GM21786 (cell line): ENCODE data around the gene RPUSD1.
"Not testable (repeated sequence)": the region's sequence is repeated elsewhere in the genome, so short reads cannot be mapped to it uniquely, and the experiment has no call there.

ENCODE experiments used
- ATAC-seq: cut with Tn5 transposase; IDR thresholded peaks from one replicate; pipeline ENCODE4 v1.9.1; 2021; ENCODE audit not compliant: unreplicated experiment

Gene RPUSD1

GRCh38 chr16:751152-752006, 36.8 kb downstream of the RPUSD1 start:
- no peak for ATAC-seq

DNA sequence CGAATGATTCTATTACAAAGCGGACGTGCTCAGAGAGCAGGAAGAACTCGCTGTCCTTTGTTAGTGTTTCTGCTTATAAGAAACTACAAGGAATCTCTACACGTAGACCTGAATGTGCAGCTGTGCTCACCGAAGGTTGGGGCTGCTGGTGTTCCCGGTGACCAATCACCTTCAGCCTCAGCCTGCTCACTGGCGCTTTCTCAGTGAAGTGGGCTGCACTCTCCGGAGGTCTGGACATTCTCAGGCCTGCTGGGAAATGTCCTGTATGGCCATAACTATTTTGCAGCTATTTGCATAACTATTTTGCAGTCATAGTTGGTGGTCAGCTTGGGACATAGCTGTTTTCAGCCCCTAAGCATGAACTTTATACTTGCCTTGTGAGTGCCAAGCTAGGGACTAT, 37.7 kb downstream of the RPUSD1 start:
- ATAC-seq: no peak

DNA sequence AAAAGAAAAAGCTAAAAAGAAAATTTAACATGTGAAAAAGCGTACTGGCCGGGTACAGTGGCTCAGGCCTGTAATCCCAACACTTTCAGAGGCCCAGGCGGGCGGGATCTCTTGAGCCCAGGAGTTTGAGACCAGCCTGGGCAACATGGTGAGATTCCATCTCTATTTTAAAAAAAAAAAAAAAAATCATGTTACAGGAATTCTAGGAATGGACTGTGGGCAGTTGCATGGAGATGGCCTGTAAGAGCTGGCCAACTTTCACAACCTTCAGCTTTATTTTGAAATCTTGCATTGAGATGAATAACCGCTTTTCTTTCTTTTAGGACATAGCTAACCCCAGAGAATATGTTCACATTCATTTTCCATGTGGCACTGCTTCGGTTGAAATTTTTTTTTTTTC, 39.2 kb downstream of the RPUSD1 start:
- no peak for ATAC-seq

DNA sequence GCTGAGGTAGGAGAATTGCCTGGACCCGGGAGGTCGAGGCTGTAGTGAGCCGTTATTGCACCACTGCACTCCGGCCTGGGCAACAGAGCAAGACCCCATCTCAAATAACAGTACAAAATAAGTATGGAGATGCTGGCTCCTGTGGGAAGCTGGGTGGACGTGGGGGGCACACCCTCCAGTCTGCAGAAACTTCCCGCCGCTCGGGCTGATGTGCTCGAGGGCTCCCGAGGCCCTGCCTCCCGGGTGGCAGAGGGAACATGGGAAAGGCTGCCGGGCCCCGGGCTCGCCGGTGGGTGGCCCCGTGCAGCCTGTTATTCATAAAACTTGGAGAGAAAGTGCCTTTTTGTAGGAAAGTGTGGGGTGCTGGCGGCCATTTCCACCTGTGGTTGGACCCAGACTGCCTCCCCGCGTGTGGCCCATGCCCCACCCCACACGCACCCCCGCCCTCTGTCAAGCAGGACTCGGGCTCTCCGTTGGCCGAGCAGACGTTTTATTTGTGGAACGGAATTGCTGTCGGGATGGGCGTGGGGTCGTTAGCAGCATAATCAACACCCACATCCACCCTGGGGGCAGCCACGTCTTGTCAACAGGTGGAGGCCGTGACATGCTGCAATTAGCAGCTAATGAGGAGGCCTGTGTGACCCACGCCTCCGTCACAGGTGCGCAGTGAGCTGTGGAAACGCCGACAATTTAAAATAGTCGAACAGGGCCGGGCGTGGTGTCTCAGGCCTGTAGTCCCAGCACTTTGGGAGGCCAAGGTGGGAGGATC, 40.0 kb downstream of the RPUSD1 start:
- ATAC-seq: no peak

DNA sequence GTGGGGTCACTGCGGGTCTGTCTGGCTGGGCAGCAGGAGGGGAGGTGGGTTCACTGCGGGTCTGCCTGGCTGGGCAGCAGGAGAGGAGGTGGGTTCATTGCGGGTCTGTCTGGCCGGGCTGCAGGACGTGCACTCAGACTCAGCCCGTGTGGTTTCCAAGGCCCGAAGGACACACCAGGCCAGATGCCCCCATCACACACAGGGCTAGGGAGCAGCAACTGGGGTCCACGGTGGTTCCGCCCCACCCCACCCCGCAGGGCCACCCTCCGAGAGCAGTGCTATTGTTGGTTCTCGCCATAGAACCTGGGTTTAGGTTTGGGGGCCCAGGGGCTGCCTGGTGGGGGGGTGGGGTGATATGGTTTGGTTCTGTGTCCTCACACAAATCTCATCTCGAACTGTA, 41.5 kb downstream of the RPUSD1 start:
- ATAC-seq: no peak

DNA sequence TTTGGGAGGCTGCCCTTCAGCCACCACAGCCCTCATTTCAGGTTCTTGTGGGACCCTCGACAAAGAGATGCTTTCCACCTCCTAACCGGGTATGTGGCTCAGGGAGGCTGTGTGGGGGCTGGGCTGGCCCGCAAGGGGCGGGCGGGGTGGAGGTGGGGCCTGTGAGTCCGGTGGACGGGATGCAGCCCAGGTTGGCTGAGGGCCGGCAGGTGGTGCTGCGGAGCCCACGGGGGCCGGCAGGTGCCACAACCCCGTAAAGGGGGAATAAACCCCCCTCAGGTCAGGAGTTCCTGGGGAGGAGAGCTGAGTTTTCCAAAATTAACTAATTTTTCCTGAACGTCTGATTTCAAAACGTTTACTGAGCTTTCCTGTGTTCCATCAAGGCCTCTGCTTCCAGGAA, 42.4 kb downstream of the RPUSD1 start:
- ATAC-seq: no peak

DNA sequence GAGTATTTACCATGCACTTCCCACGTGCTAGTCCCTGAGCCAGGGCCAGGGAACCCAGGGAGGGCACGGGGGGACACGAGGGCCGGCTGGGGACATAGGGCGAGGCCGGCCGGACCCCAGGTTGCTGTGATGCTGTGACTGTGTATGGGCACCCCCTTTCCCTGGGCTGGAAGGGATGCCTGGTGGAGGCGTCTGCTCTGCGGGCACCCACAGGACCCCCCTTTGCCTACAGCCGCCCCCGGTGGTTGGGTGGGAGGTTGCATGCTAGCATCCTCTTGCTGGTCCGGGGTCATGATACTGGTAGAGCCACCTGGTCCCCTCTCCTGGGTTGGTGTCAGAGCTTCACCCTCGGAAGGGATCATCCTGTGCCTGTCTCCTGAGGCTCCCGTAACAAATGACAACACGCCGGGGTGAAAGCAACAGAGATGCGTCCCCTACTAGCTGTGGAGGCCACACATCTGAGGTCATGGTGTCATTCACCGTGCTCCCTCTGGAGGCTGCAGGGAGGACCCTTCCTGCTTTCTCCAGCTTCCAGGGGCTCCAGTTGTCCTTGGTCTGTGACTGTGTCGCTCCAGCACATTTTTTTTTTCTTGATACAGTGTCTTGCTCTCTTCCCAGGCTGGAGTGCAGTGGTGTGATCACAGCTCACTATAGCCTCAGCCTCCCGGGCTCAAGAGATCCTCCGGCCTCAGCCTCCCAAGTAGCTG, 44.2 kb downstream of the RPUSD1 start:
- no peak for ATAC-seq

DNA sequence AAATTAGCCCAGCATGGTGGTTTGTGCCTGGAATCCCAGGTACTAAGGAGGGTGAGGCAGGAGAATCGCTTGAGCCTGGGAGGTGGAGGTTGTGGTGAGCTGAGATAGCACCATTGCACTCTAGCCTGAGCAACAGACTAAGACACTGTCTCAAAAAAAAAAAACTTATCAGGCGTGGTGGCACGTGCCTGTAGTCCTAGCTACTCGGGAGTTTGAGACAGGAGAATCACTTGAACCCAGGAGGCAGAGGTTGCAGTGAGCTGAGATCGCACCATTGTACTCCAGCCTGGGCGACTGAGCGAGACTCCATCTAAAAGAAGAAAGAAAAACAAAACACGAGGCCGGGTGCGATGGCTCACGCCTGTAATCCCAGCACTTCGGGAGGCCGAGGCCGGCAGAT, 45.3 kb downstream of the RPUSD1 start:
- ATAC-seq: not testable (repeated sequence)

DNA sequence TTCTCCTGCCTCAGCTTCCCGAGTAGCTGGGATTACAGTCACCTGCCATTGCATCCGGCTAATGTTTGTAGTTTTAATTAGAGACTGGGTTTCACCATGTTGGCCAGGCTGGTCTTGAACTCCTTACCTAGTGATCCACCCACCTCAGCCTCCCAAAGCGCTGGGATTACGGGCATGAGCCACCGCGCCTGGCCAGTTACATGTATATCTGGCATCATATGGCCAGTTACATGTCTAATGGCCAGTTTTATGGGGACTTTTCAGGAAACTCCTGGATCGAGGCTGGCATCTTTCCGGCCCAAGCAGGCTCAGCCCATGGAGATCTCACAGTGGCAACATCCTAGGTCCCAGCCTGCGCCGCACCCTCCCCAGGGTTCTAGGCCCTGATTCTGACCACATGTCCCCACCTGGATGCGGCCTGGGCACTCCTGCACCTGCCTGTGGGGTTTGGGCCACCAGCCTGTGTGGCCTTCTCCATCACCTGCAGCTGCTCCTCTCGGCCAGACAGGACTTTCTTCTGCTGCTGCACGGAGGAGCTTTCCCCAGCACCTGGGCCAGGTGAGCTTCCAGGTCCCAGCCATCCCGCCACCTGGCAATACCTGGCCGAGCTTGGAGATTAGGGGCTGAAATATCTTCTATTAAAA, 46.1 kb downstream of the RPUSD1 start:
- ATAC-seq: no peak

- peak; percentile 54 for ATAC-seq
Measured at GRCh38 chr16:740764-741505, 47.2 kb downstream of the RPUSD1 start, which contains the start of gene CIAO3. Gene CIAO3 (minus strand): TSS chr16:740997. CDS start chr16:740985, 12 bp downstream.

DNA sequence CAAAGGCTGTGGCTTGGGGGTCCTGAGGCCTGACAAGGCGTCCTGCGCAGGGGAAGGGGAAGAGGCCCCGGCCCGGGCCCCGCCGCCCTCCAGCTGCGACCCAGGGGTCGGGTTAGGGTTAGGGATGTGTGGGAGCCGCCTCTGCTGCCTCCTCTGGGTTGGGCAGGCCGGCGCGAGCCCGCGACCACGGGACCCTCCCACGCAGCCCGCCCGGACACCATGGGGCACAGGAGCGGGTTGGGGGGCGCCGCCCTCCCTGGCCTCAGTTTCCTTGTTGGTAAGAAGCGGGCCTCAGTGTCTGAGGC, 47.8 kb downstream of the RPUSD1 start:
- no peak for ATAC-seq

- ATAC-seq: no peak
Measured at GRCh38 chr16:739560-740458, 48.4 kb downstream of the RPUSD1 start.

- ATAC-seq: no peak
Measured at GRCh38 chr16:736936-737481, 51.2 kb downstream of the RPUSD1 start.

- ATAC-seq: no peak
Measured at GRCh38 chr16:735982-736453, 52.2 kb downstream of the RPUSD1 start.

DNA sequence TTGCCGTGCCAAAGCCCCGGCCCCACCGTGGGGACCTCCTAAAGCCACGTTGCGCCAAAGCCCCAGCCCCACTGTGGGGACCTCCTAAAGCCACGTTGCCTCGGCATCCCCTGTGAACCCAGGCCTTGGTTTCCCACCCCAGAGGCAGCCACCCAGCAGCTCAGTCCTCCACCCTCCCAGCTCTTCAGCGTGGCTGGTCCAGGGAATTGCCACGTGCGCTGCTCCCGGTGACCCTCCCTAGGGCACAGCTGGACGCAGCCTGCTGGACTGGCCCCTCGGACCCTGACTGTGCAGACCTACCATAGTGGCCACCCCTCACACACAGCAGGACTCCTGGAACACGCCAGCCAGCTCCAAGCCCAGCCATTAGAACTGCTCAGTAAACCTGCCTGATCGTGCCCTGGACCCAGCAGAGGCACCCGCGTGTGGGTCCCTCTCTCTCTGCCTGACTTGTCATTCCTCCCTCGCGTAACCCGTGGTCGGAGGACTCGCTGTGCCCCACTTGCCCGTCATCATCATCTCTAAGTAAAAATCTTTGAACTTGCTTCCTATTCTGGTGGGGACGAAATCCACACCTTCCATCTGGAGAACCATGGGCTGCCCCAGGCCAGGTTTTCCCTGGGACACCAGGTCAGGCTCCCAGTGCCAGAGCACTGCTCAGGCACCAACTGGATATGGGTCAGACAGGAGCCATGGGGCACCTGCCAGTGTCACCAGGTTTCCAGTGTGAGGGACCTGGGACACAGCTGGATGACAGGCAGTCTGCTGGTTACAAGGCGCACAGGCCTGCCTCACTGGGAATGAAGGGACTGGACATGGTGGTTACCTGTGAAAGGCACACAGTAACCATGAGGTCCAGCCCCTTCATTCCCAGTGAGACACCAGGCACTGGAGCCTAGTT, 53.0 kb downstream of the RPUSD1 start:
- no peak for ATAC-seq
